ENCODE results near the gene SH2D3C. TPM values are rescaled to one million over a fixed set of nuclear protein-coding genes. Genes with fewer than 3 reads are reported as not detected.

Gene SH2D3C
- polyA plus RNA-seq, 2 of the 4 experiments (the other 2 are of a cell fraction) = 0.06 TPM

GRCh38 chr9:127714020-127714750 is 64.3 kb downstream of the SH2D3C start:
- H3K4me2 ChIP-seq = peak overlapping the region; percentile 94
- ATAC-seq (peak in 1 of 2 experiments; percentile 14; a peak in 3 of 6 replicates), DNase-seq (ENCODE audit: low read depth in 1 of 2, low spot score in 1 of 2) (no peak), FAIRE-seq (no peak)
- CTCF ChIA-PET = interaction anchor here (0.9 to 7.4 kb wide), 7 partner anchors 10 to 209 kb away, joined by 3 to 63 read pairs (median 3); partner anchors contain the start of genes CDK9 and TOR2A
- POLR2A ChIA-PET = interaction anchor here (2.0 kb wide), 1 partner anchor 103 kb away, joined by 6 read pairs; the partner anchor contains the start of gene STXBP1
- H3K27ac ChIP-seq = peak overlapping the region; percentile 73 to 79; a peak in 5 of 6 replicates
- H3K4me3 ChIP-seq = peak overlapping the region; percentile 68
- H3K9me3 ChIP-seq = no peaks in the 10 kb centered on the region
- WGBS (ENCODE audit: missing lambda C conversion rate) = 67% methylated on average over 16 of the region's 19 CpGs
- TF ChIP-seq SMC3 (IDR thresholded peaks at IDR 0.05) (no peak), CHD2 (IDR thresholded peaks at IDR 0.05; ENCODE audit: low read length, partially characterized antibody) (no peak), MYC (IDR thresholded peaks at IDR 0.05; ENCODE audit: borderline replicate concordance, low read length) (no peak), NFE2L2 (conservative IDR thresholded peaks at IDR 0.05; ENCODE audit: low read length) (no peak), JUNB (IDR thresholded peaks at IDR 0.05) (no peak), RNF2 (IDR thresholded peaks at IDR 0.05; ENCODE audit: borderline replicate concordance, low read depth) (no peak), CBX8 (IDR thresholded peaks at IDR 0.05) (no peak), GATA3 (IDR thresholded peaks at IDR 0.05; ENCODE audit: borderline replicate concordance) (no peak), EHF (CRISPR knock-in tag; IDR thresholded peaks at IDR 0.05) (no peak), FOSB (CRISPR knock-in tag; IDR thresholded peaks at IDR 0.05) (no peak), TFCP2L1 (CRISPR knock-in tag; IDR thresholded peaks at IDR 0.05) (no peak), CHD4 (IDR thresholded peaks at IDR 0.05; ENCODE audit: borderline replicate concordance) (no peak), NPAS2 (CRISPR knock-in tag; IDR thresholded peaks at IDR 0.05; ENCODE audit: borderline replicate concordance) (no peak), ELK1 (IDR thresholded peaks at IDR 0.05; ENCODE audit: low read depth, low read length) (no peak), RAD21 (conservative IDR thresholded peaks at IDR 0.05 in 1 of 2, IDR thresholded peaks at IDR 0.05 in 1 of 2) (no peak), HOXB13 (CRISPR knock-in tag; IDR thresholded peaks at IDR 0.05; ENCODE audit: low read depth) (no peak), HMGXB4 (CRISPR knock-in tag; IDR thresholded peaks at IDR 0.05; ENCODE audit: borderline replicate concordance) (no peak), ZNF302 (CRISPR knock-in tag; IDR thresholded peaks at IDR 0.05) (no peak), ESRRA (IDR thresholded peaks at IDR 0.05; ENCODE audit: borderline replicate concordance, low read length) (no peak), SREBF2 (IDR thresholded peaks at IDR 0.05) (no peak)
- H3K4me1 ChIP-seq = peaks cover 10% of the 10 kb centered on the region; the same call in 1 of the 3 replicates

GRCh38 chr9:127712867-127713266 is 65.6 kb downstream of the SH2D3C start:
- DNase-seq (ENCODE audit: low read depth in 1 of 2, low spot score in 1 of 2) (no peak), ATAC-seq (no peak), FAIRE-seq (no peak)
- Histone ChIP-seq H3K4me2 (no peak overlapping the region), H3K4me1 (peaks cover 10% of the 10 kb centered on the region; the same call in 1 of the 3 replicates), H3K9me3 (no peaks in the 10 kb centered on the region), H3K27ac (no peak overlapping the region), H3K4me3 (no peak overlapping the region)
- ChIA-PET CTCF (interaction anchor here (0.5 to 4.2 kb wide), 8 partner anchors 9 to 208 kb away, joined by 3 to 26 read pairs (median 3); partner anchors contain the start of genes CDK9 and TOR2A), POLR2A (no interaction called here)
- TF ChIP-seq ZC3H11A (IDR thresholded peaks at IDR 0.05) (no peak), POLR2A (IDR thresholded peaks at IDR 0.05; ENCODE audit: low read length) (no peak), ELK1 (IDR thresholded peaks at IDR 0.05; ENCODE audit: low read depth, low read length) (no peak), EHF (CRISPR knock-in tag; IDR thresholded peaks at IDR 0.05) (no peak), KDM1A (IDR thresholded peaks at IDR 0.05; ENCODE audit: low read depth) (no peak), JUNB (IDR thresholded peaks at IDR 0.05) (no peak), KDM5A (IDR thresholded peaks at IDR 0.05) (no peak), MAZ (IDR thresholded peaks at IDR 0.05; ENCODE audit: borderline replicate concordance, low read depth, low read length) (no peak), CBX8 (IDR thresholded peaks at IDR 0.05) (no peak), ZSCAN20 (CRISPR knock-in tag; IDR thresholded peaks at IDR 0.05) (no peak), ZNF302 (CRISPR knock-in tag; IDR thresholded peaks at IDR 0.05) (no peak), NPAS2 (CRISPR knock-in tag; IDR thresholded peaks at IDR 0.05; ENCODE audit: borderline replicate concordance) (no peak), RNF2 (IDR thresholded peaks at IDR 0.05; ENCODE audit: borderline replicate concordance, low read depth) (no peak), SREBF2 (IDR thresholded peaks at IDR 0.05) (no peak), MAX (IDR thresholded peaks at IDR 0.05) (no peak), NFE2L2 (conservative IDR thresholded peaks at IDR 0.05; ENCODE audit: low read length) (no peak), CEBPB (IDR thresholded peaks at IDR 0.05) (no peak), CHD2 (IDR thresholded peaks at IDR 0.05; ENCODE audit: low read length, partially characterized antibody) (no peak), TP53 (CRISPR knock-in tag; IDR thresholded peaks at IDR 0.05) (no peak)
- 95% methylated on average over 7 of the region's 10 CpGs for WGBS (ENCODE audit: missing lambda C conversion rate)

Data from A549 (cell line).